ENCODE results near the gene LMLN. TPM values are rescaled to one million over a fixed set of nuclear protein-coding genes. Genes with fewer than 3 reads are reported as not detected.

LMLN gene, protein sequence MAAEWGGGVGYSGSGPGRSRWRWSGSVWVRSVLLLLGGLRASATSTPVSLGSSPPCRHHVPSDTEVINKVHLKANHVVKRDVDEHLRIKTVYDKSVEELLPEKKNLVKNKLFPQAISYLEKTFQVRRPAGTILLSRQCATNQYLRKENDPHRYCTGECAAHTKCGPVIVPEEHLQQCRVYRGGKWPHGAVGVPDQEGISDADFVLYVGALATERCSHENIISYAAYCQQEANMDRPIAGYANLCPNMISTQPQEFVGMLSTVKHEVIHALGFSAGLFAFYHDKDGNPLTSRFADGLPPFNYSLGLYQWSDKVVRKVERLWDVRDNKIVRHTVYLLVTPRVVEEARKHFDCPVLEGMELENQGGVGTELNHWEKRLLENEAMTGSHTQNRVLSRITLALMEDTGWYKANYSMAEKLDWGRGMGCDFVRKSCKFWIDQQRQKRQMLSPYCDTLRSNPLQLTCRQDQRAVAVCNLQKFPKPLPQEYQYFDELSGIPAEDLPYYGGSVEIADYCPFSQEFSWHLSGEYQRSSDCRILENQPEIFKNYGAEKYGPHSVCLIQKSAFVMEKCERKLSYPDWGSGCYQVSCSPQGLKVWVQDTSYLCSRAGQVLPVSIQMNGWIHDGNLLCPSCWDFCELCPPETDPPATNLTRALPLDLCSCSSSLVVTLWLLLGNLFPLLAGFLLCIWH
- 3.6 and 4.4 TPM in 2 replicates for total RNA-seq

DNA sequence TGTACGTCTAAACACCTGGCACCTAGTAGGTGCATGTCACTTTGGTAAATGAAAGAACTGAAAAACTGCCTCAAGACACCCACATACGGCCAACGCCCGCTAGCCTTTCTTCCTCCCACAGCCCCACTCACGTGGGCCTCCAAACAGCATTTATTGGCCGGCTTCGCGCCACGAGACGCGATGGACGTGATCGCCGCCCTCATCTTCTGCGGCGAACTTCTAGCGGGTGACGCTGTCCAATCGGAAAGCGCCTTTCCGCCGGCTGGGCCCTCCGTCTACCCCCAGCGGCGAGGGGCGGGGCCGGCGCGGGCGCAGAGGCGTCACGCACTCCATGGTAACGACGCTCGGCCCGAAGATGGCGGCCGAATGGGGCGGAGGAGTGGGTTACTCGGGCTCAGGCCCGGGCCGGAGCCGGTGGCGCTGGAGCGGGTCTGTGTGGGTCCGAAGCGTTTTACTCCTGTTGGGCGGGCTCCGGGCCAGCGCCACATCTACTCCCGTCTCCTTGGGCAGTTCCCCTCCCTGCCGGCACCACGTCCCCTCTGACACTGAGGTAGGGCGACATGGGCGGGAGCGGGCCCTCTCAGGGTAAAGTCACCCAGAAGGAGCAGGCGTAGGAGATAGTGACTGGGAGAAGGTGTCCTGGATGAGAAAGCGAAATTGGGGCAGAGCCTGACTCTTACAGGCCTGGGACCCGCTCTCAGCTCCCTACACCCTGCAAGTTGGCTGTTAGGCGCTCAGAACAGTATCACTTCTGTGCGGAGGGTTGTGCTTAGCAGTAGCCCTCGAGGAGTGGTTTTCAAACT lies at the start of gene LMLN:
TSS of gene LMLN (plus strand) at position 327 of the 803 bp plus-strand sequence. CDS start at position 356, 29 bp downstream.

DNA sequence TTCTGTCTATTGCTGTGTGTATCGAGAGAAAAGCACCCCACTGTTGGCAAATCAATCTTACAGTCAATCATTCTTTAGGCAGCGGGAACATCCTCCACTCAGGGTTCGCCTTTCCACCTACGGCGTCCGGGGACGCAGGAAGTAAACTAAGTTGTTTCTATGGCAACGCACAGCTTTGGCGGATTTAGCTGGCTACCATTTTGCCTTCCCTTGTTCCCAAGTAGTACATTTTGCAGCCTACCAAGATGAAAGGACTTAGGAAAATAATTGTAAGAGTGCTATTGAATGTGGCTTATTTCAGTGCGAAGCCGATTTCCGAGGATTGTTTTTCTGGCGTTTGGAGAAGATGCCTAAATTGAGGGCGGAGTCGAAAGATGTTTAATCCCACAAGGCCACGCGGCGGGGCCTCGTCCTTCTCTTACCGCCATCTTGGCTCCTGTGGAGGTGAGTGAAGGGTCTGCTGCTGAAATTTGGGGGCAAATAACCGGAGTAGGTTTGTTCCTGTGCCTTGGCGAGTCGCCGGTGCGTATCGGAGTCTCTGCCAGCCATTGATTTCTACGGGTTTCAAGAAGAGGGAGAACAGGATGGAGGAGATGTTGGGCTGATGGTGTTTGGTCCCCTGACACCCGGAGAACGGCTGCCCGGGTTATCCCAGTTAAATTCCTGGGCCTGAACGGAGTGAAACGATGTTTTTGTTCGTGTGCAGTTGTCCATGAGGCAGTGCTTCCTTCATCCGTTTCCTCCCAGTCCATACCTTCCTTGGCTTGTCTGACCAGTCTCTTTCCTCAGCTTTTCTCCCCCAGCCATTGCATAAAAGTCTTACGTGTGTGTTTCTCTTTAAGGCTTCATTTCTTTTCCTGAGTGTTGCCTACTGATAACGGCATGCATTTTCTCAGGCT lies 10.0 kb upstream of the LMLN start, which contains the start of gene RPL35A:
TSS of gene RPL35A (plus strand) at position 413 of the 899 bp plus-strand sequence. CDS start 778 bp downstream, outside the sequence.

Other genes starting within 250 kb of the LMLN start
- gene RUBCN, start 223.3 kb upstream of the LMLN start, total RNA-seq, result 16.2 and 23.8 TPM in 2 replicates
- gene FYTTD1, start 210.3 kb upstream of the LMLN start, total RNA-seq, result 19.1 and 29.4 TPM in 2 replicates
- gene LRCH3, start 169.0 kb upstream of the LMLN start, total RNA-seq, result 18.5 and 45.1 TPM in 2 replicates
- gene RPL35A, start 10.0 kb upstream of the LMLN start, total RNA-seq, result 927 and 1,050 TPM in 2 replicates

Measured in airway epithelial cell (primary cell).